ENCODE results near the gene MTIF3.

DNA sequence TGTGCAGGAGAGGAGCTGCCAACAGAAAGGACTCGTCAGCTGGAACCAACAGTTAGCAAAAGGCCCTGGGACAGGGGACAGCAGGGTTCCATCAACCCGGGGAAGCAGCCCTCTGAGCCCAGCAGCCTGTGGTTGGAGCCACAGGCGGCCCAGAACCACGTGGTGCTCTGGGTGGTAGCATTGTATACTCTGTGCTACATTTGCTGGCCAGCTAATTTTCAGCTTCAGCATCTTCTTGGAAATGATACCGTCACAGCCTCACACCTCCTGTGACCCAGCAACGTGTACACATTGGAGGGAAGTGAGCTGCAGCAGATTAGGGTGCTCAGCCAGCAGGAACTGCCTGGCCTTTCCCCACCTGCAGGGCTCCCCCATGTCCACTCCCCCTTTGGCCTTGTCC lies 13.1 kb upstream of the MTIF3 start:
- TF ChIP-seq, protein P1, sequence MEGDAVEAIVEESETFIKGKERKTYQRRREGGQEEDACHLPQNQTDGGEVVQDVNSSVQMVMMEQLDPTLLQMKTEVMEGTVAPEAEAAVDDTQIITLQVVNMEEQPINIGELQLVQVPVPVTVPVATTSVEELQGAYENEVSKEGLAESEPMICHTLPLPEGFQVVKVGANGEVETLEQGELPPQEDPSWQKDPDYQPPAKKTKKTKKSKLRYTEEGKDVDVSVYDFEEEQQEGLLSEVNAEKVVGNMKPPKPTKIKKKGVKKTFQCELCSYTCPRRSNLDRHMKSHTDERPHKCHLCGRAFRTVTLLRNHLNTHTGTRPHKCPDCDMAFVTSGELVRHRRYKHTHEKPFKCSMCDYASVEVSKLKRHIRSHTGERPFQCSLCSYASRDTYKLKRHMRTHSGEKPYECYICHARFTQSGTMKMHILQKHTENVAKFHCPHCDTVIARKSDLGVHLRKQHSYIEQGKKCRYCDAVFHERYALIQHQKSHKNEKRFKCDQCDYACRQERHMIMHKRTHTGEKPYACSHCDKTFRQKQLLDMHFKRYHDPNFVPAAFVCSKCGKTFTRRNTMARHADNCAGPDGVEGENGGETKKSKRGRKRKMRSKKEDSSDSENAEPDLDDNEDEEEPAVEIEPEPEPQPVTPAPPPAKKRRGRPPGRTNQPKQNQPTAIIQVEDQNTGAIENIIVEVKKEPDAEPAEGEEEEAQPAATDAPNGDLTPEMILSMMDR (IDR thresholded peaks at IDR 0.05), result no peak
- no peak for TF ChIP-seq EP300 (IDR thresholded peaks at IDR 0.05; ENCODE audit: low read depth)
- no peak for TF ChIP-seq POLR2A (IDR thresholded peaks at IDR 0.05)
- TF ChIP-seq POLR2AphosphoS5 (IDR thresholded peaks at IDR 0.05), result no peak
